ENCODE results near the gene HS3ST4. TPM values are rescaled to one million over a fixed set of nuclear protein-coding genes. Genes with fewer than 3 reads are reported as not detected.

HS3ST4 gene
- total and polyA plus RNA-seq, 10 of the 15 experiments (the other 5 are each of a cell fraction or from before 2014, with no cell fraction given), result 0.05 TPM; not detected in 9

DNA sequence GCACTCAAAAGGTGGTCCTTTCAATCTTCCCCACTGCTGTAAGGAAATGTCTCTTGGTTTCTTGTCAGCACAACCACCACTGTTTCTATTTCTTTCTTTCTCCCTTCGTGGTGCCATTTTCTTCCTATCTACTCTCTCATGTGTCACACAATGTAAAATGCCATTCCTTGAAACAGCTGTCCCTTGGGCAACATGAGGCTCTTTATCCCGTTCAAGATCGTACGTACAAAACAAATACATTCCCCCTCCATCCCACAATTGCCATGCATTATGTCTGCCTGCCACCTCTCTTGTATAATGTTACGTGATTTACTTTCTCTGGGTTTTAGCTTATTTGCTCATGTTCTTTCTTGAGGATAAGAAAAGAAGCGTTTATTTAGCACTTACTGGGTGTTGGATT, 410.6 kb downstream of the HS3ST4 start:
- SMC1A ChIA-PET (ENCODE audit: uncharacterized antibody, unreplicated experiment), result no interaction called here
- no peak for ATAC-seq

DNA sequence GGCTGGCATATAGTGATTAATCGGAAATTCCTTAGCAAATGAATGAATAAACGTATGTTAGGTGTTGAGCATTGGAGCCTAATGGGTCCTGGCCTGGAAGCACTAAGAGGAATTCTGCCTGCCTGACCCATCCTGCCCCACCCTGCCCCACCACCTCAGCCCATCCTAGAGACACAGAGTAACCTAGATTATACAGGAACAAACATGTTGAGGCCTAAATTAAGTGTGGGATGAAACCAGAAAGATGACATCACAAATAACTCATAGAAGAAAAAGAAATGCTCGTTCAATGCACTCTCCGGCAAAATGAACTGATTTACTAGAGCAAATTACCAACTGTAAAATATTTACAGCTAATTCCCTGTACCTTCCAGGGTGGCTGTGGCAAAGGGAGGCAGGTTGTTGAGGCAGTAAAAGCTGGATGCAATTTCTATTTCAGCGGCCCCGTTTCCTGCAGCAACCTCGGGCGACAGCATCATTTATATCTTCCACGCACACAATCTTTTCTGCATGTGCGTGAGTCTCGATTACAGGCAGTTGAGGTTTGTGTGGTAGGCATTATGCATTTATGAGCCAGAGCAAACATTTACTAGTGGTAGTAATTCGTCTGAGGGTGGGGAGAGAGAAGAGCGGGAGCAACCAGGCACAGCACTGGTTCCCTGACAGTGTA, 417.2 kb downstream of the HS3ST4 start:
- CTCF ChIA-PET, result no interaction called here
- H3K27ac ChIP-seq (ENCODE audit: control insufficient read depth, insufficient read depth), result no peak overlapping the region
- BruUV-seq (replicated peaks), result no TSS peak
- H3K36me3 ChIP-seq (ENCODE audit: control insufficient read depth in 2 of 2, insufficient read depth in 2 of 2, low read length in 1 of 2), result no peaks in the 10 kb centered on the region
- RAD21 ChIA-PET (ENCODE audit: unreplicated experiment), result no interaction called here
- SMC1A ChIA-PET (ENCODE audit: uncharacterized antibody, unreplicated experiment), result no interaction called here
- FAIRE-seq (no peak), ATAC-seq (no peak), DNase-seq (ENCODE audit: low read depth, low spot score) (no peak)
- H3K4me3 ChIP-seq, result no peak overlapping the region
- H3K9ac ChIP-seq (ENCODE audit: control insufficient read depth, insufficient read depth, low read length), result no peak overlapping the region
- no peak overlapping the region for H2AFZ ChIP-seq (ENCODE audit: control insufficient read depth, low read depth, low read length)
- H3K9me3 ChIP-seq (replicated peaks; ENCODE audit: control insufficient read depth, insufficient read depth, low read length), result no peaks in the 10 kb centered on the region
- H3K79me2 ChIP-seq (ENCODE audit: control insufficient read depth, insufficient read depth, low read length), result no peaks in the 10 kb centered on the region
- intact Hi-C loops (cut with micrococcal nuclease; ENCODE audit: unreplicated experiment) (no loop called here), in situ Hi-C loops (cut with MboI) (no loop called here)
- WGBS (ENCODE audit: insufficient coverage, insufficient replicate concordance, low lambda C conversion rate, missing lambda C conversion rate), result 64% methylated on average over 13 of the region's 13 CpGs
- POLR2A ChIA-PET, result no interaction called here
- H3K27me3 ChIP-seq (replicated peaks in 1 of 2; ENCODE audit: control insufficient read depth in 2 of 2, insufficient read depth in 2 of 2, low read length in 1 of 2), result no peaks in the 10 kb centered on the region
- H4K20me1 ChIP-seq (ENCODE audit: control insufficient read depth, insufficient read depth), result no peaks in the 10 kb centered on the region
- H3K4me1 ChIP-seq (ENCODE audit: control insufficient read depth, insufficient read depth, low read length), result no peaks in the 10 kb centered on the region
- H3K4me2 ChIP-seq (ENCODE audit: control insufficient read depth, insufficient read depth), result no peak overlapping the region
- TF ChIP-seq LARP7 (IDR thresholded peaks at IDR 0.05), result no peak
- TF ChIP-seq SIX5 (IDR thresholded peaks at IDR 0.05; ENCODE audit: low read depth, low read length, severe bottlenecking), result no peak
- TF ChIP-seq KAT2A (conservative IDR thresholded peaks at IDR 0.05; ENCODE audit: control insufficient read depth, low read depth, low read length), result no peak
- TF ChIP-seq, protein P1, sequence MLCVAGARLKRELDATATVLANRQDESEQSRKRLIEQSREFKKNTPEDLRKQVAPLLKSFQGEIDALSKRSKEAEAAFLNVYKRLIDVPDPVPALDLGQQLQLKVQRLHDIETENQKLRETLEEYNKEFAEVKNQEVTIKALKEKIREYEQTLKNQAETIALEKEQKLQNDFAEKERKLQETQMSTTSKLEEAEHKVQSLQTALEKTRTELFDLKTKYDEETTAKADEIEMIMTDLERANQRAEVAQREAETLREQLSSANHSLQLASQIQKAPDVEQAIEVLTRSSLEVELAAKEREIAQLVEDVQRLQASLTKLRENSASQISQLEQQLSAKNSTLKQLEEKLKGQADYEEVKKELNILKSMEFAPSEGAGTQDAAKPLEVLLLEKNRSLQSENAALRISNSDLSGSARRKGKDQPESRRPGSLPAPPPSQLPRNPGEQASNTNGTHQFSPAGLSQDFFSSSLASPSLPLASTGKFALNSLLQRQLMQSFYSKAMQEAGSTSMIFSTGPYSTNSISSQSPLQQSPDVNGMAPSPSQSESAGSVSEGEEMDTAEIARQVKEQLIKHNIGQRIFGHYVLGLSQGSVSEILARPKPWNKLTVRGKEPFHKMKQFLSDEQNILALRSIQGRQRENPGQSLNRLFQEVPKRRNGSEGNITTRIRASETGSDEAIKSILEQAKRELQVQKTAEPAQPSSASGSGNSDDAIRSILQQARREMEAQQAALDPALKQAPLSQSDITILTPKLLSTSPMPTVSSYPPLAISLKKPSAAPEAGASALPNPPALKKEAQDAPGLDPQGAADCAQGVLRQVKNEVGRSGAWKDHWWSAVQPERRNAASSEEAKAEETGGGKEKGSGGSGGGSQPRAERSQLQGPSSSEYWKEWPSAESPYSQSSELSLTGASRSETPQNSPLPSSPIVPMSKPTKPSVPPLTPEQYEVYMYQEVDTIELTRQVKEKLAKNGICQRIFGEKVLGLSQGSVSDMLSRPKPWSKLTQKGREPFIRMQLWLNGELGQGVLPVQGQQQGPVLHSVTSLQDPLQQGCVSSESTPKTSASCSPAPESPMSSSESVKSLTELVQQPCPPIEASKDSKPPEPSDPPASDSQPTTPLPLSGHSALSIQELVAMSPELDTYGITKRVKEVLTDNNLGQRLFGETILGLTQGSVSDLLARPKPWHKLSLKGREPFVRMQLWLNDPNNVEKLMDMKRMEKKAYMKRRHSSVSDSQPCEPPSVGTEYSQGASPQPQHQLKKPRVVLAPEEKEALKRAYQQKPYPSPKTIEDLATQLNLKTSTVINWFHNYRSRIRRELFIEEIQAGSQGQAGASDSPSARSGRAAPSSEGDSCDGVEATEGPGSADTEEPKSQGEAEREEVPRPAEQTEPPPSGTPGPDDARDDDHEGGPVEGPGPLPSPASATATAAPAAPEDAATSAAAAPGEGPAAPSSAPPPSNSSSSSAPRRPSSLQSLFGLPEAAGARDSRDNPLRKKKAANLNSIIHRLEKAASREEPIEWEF (IDR thresholded peaks at IDR 0.05; ENCODE audit: insufficient replicate concordance, low read depth, low read length), result no peak
- TF ChIP-seq PAX8 (IDR thresholded peaks at IDR 0.05), result no peak
- no peak for TF ChIP-seq ASH2L (IDR thresholded peaks at IDR 0.05; ENCODE audit: borderline replicate concordance, low read depth)

More for the DNA sequence above, 410.6 kb downstream of the HS3ST4 start:
- Histone ChIP-seq H3K9me3 (replicated peaks; ENCODE audit: control insufficient read depth, insufficient read depth, low read length) (no peaks in the 10 kb centered on the region), H3K4me1 (ENCODE audit: control insufficient read depth, insufficient read depth, low read length) (no peaks in the 10 kb centered on the region), H3K27me3 (replicated peaks in 1 of 2; ENCODE audit: control insufficient read depth in 2 of 2, insufficient read depth in 2 of 2, low read length in 1 of 2) (no peaks in the 10 kb centered on the region), H3K9ac (ENCODE audit: control insufficient read depth, insufficient read depth, low read length) (no peak overlapping the region), H2AFZ (ENCODE audit: control insufficient read depth, low read depth, low read length) (no peak overlapping the region), H3K36me3 (ENCODE audit: control insufficient read depth in 2 of 2, insufficient read depth in 2 of 2, low read length in 1 of 2) (no peaks in the 10 kb centered on the region), H3K79me2 (ENCODE audit: control insufficient read depth, insufficient read depth, low read length) (no peaks in the 10 kb centered on the region), H3K4me3 (no peak overlapping the region), H4K20me1 (ENCODE audit: control insufficient read depth, insufficient read depth) (no peaks in the 10 kb centered on the region), H3K4me2 (ENCODE audit: control insufficient read depth, insufficient read depth) (no peak overlapping the region), H3K27ac (ENCODE audit: control insufficient read depth, insufficient read depth) (no peak overlapping the region)
- 36% methylated on average over 6 of the region's 6 CpGs for WGBS (ENCODE audit: insufficient coverage, insufficient replicate concordance, low lambda C conversion rate, missing lambda C conversion rate)
- TF ChIP-seq CBX3 (IDR thresholded peaks at IDR 0.05; ENCODE audit: borderline replicate concordance, low read depth) (no peak), ZSCAN29 (IDR thresholded peaks at IDR 0.05) (no peak), RB1 (IDR thresholded peaks at IDR 0.05; ENCODE audit: borderline replicate concordance) (no peak), ASH2L (IDR thresholded peaks at IDR 0.05; ENCODE audit: borderline replicate concordance, low read depth) (no peak), HDGF (IDR thresholded peaks at IDR 0.05) (no peak), ZNF622 (IDR thresholded peaks at IDR 0.05) (no peak), HCFC1 (IDR thresholded peaks at IDR 0.05; ENCODE audit: low read length) (no peak)
- DNase-seq (ENCODE audit: low read depth, low spot score) (no peak), FAIRE-seq (no peak)
- POLR2A ChIA-PET, result no interaction called here
- no TSS peak for BruUV-seq (replicated peaks)
- in situ Hi-C loops (cut with MboI), result no loop called here
- intact Hi-C loops (cut with micrococcal nuclease; ENCODE audit: unreplicated experiment), result no loop called here
- RAD21 ChIA-PET (ENCODE audit: unreplicated experiment), result no interaction called here
- CTCF ChIA-PET, result no interaction called here

All from GM12878 (cell line).